IPS DF 19.7 (cell line): ENCODE results near the gene GON4L.
"Not testable (repeated sequence)": the region's sequence is repeated elsewhere in the genome, so short reads cannot be mapped to it uniquely, and the experiment has no call there.

Source experiments
- DNase-seq: peaks from one replicate; pipeline ENCODE4 v3.0.0-alpha.2; 2013; ENCODE audit warnings: low read depth, low spot score

Gene GON4L

DNA sequence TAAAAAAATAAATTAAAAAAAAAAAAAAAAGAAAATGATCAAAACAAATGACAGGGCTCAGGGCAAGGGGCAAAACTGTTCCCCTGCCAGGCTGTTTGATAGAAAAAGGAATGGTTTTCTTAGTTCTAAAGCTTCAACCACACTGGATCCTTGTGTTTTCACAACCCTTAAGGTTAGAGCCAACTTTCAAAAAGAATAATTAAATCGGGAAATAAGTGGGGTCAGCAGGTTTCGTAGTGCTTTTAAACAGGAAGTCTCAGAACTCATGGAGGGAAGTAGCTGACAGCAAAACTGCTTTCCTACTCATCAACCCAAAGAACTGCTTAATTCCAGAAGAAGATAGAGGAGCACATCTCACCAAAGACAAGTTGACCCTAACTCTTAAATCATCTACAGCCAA, 155.3 kb downstream of the GON4L start:
- not testable (repeated sequence) for DNase-seq
